SK-MEL-5 (cell line): Measurements from ENCODE around the gene RASAL3. TPM values are rescaled to one million over a fixed set of nuclear protein-coding genes. Genes with fewer than 3 reads are reported as not detected.
A peak's percentile ranks its signal among the peaks of the same experiment; 100 is the strongest.
"Not testable (repeated sequence)": the region's sequence is repeated elsewhere in the genome, so short reads cannot be mapped to it uniquely, and the experiment has no call there.

ENCODE experiments used
- DNase-seq: peaks from one replicate; pipeline ENCODE4 v3.0.0-alpha.2; 2016; ENCODE audit warnings: low read depth, low spot score
- in situ Hi-C: cut with HindIII; loops from 2 replicates; pipeline ENCODE4 v1.10.0; 2016; ENCODE audit warnings: low sequenced_read_pairs, high pct_unique_total_duplicates, low pct_unique_long_range_greater_than_20kb
- polyA plus RNA-seq, 2 experiments: library from polyadenylated mRNA; depleted of rRNA; stranded (reverse); fragments of >200 nt; gene quantifications; 2 replicates each; pipeline ENCODE4 v1.2.3, GENCODE V29; 2015
- total RNA-seq: library from RNA; depleted of rRNA; stranded (reverse); fragments of >200 nt; shearing (Covaris generic); gene quantifications from 2 replicates; pipeline ENCODE4 v1.2.3, GENCODE V29; 2014; rRNA removed

RASAL3 gene
- total RNA-seq: not detected in 2 replicates
- not detected in 2 replicates for polyA plus RNA-seq (2015; cell fraction: cytosol; rRNA removed)
- not detected in 2 replicates for polyA plus RNA-seq (2015; cell fraction: nucleus; rRNA removed)

- in situ Hi-C loops: no loop called here
- no peak for DNase-seq
Measured at GRCh38 chr19:15464394-15465385, at the start of gene RASAL3. TSS of gene RASAL3 (minus strand) at chr19:15464544. CDS start at chr19:15464358, 186 bp downstream.

GRCh38 chr19:15511671-15512424, 47.5 kb upstream of the RASAL3 start:
- in situ Hi-C loops: no loop called here
- no peak for DNase-seq

- in situ Hi-C loops: no loop called here
- DNase-seq: no peak
Measured at GRCh38 chr19:15508035-15508710, 43.8 kb upstream of the RASAL3 start, which contains the start of gene CYP4F22. TSS of gene CYP4F22 (plus strand) at chr19:15508525. CDS start at chr19:15525337, 16,812 bp downstream.

- no peak for DNase-seq
- in situ Hi-C loops: no loop called here
Measured at GRCh38 chr19:15507068-15508034, 43.0 kb upstream of the RASAL3 start.

- no peak for DNase-seq
- in situ Hi-C loops: no loop called here
Measured at GRCh38 chr19:15506074-15506571, 41.8 kb upstream of the RASAL3 start.

- in situ Hi-C loops: no loop called here
- DNase-seq: peak; percentile 10
Measured at GRCh38 chr19:15502264-15502663, 37.9 kb upstream of the RASAL3 start.

GRCh38 chr19:15501596-15501995, 37.3 kb upstream of the RASAL3 start:
- in situ Hi-C loops: no loop called here
- DNase-seq: no peak

- DNase-seq: peak; percentile 30
- in situ Hi-C loops: no loop called here
Measured at GRCh38 chr19:15498910-15499309, 34.6 kb upstream of the RASAL3 start.

GRCh38 chr19:15498156-15498858, 34.0 kb upstream of the RASAL3 start:
- in situ Hi-C loops: no loop called here
- no peak for DNase-seq

- no peak for DNase-seq
- in situ Hi-C loops: no loop called here
Measured at GRCh38 chr19:15495151-15495550, 30.8 kb upstream of the RASAL3 start.

- no peak for DNase-seq
- in situ Hi-C loops: no loop called here
Measured at GRCh38 chr19:15488489-15489226, 24.3 kb upstream of the RASAL3 start.

GRCh38 chr19:15487038-15487437, 22.7 kb upstream of the RASAL3 start:
- no peak for DNase-seq
- in situ Hi-C loops: no loop called here

GRCh38 chr19:15485768-15486167, 21.4 kb upstream of the RASAL3 start:
- DNase-seq, in situ Hi-C loops: not testable (repeated sequence)

GRCh38 chr19:15480996-15481395, 16.7 kb upstream of the RASAL3 start:
- DNase-seq, in situ Hi-C loops: not testable (repeated sequence)
